NCI-H524 (cell line): ENCODE data around the gene GTPBP10.
"Not testable (repeated sequence)": the region's sequence is repeated elsewhere in the genome, so short reads cannot be mapped to it uniquely, and the experiment has no call there.

ENCODE experiments used
- DNase-seq, 2 experiments: peaks; one replicate each; lab custom pipeline; 2025; lab: John Stamatoyannopoulos, UW

GTPBP10 gene

DNA sequence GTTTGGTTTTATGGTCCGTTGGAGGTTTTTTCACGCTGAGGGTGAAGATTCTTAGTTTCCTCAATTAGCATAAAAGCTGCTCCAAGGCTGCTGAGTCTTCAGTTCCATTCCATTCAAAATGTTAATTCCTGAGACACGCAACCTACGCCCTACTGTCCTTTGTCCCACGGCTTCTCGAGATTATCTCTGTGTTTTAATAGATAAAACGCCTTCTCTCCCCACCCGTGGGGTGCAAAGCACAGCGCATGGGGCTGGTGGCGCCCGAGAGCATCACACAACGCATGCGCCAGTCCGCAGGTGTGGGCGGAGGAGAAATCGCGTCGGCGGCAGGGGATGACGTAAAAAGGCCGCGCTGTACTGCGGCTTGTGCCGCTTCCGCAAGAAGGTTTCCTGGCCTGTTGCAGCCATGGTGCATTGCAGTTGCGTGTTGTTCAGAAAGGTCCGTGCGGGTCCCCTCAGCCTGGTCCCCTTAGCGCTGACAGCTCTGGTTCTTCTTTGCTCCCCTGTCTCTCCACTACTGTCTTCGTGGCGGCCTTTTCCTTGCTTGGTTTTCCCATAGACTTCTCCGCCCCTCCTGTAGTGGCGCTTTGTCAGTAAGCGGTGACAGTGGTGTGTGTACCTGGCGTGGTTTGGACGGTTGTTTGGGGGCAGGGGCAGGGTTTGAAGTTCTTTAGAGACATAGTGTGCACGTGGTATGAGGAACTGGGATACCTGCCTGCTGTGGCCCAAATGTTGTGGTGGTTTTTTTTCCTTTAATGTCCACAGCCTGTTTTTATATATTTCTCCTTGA is at the start of gene GTPBP10:
TSS of gene GTPBP10 (plus strand) at position 381 of the 790 bp plus-strand sequence. CDS start at position 407, 26 bp downstream.
- DNase-seq: peak; percentile 83 to 93

DNA sequence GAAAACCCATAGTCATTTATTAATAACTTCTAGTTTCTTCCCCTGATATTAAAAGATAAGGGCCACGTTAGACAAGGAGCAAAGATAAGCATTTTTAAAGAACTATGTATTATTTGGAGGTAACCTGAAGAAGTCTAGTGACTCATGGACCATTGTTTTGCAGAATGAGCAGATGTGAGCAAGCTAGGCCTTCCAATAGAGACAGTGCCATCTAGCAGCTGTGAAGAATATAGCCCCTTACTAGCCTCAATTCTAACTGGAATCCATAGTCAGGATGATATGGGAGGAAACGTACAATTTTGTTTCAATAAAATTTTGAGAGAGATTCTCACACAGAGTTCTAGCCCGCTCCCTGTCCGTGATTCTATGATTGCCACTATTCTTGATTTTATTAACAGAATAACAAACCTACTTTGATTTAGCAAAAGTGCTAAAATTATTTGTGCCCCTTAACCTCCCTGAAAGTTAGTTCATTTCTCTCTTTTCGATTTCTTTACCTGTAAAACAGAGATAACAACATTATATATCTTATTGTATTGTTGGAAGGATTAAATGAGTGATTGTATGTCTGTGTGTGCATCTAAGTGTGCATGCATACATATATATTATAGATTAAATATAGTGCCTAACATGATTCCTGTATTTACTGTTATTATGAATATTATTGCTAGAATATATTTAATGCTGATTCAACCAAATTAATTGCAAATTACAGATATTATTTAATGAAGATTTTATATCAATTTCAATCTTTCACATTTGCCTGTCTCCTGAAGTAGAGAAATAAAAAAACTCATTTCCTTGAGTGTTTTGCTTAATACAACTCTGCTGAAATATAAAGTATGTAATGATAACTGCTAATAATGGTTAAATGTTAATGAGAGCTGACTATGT is 48.1 kb upstream of the GTPBP10 start:
- peak; percentile 14 to 36 for DNase-seq

DNA sequence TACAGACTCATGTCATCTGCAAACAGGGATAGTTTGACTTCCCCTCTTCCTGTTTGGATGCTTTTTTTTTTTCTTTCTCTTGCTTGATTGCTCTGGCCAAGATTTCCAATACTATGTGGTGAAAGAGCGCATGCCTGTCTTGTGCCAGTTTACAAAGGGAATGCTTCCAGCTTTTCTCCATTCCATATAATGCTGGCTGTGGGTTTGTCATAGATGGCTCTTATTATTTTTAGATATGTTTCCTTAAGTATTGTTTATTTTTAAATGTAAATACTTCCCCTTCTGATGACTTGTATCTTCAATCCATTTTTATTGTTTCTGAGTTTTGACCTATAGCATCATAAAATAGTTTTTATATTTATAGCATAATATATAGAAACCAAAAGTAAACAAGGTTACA is 43.3 kb upstream of the GTPBP10 start:
- no peak for DNase-seq

DNA sequence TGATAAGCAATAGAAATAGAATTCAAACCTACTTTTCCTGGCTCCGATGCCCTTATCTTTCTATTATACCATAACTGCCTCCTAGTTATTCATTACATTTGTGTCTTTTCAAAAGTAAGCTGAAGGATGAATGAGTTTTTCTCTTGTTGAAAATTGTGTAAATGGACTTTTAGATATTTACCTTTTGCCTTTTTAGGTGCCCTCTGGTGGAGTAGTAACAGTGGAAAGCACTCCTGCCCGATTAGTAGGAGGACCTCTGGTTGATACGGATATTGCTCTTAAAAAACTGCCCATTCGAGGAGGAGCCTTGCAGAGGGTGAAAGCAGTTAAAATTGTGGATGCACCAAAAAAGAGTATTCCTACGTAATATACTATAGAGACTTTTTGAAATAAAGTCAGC is 36.6 kb upstream of the GTPBP10 start:
- no peak for DNase-seq

GRCh38 chr7:90311175-90311574 is 35.3 kb upstream of the GTPBP10 start:
- DNase-seq: no peak

GRCh38 chr7:90312745-90313144 is 33.8 kb upstream of the GTPBP10 start:
- peak in 1 of 2 experiments; percentile 6 for DNase-seq

- no peak for DNase-seq
Measured at GRCh38 chr7:90313907-90314306, 32.6 kb upstream of the GTPBP10 start.

- no peak for DNase-seq
Measured at GRCh38 chr7:90320014-90320413, 26.5 kb upstream of the GTPBP10 start.

DNA sequence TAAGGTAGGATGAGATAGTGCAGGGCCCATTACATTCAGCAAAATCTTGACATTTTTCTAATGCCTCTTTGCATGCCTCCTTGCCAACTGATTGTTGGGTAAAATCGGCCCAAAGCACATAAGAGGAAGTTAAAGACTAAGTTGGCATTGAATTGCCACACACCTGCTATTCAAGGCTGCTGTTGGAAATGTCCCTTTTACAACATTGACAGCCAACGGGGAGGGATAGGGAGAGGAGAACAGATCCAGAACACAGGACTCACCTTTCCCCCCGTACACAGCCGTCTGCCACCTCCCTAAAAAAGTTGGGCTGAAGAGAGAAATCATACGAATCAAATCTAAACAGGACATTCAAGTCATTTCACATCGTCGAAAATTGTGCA is 26.1 kb upstream of the GTPBP10 start:
- no peak for DNase-seq

- DNase-seq: peak in 1 of 2 experiments; percentile 14
Measured at GRCh38 chr7:90320801-90321494, 25.6 kb upstream of the GTPBP10 start, which contains the start of gene FAM237B. Gene FAM237B (minus strand): TSS chr7:90321304. CDS start chr7:90319748, 1,556 bp downstream.

GRCh38 chr7:90322837-90323236 is 23.7 kb upstream of the GTPBP10 start:
- DNase-seq: no peak

- DNase-seq: no peak
Measured at GRCh38 chr7:90326500-90326899, 20.0 kb upstream of the GTPBP10 start.

DNA sequence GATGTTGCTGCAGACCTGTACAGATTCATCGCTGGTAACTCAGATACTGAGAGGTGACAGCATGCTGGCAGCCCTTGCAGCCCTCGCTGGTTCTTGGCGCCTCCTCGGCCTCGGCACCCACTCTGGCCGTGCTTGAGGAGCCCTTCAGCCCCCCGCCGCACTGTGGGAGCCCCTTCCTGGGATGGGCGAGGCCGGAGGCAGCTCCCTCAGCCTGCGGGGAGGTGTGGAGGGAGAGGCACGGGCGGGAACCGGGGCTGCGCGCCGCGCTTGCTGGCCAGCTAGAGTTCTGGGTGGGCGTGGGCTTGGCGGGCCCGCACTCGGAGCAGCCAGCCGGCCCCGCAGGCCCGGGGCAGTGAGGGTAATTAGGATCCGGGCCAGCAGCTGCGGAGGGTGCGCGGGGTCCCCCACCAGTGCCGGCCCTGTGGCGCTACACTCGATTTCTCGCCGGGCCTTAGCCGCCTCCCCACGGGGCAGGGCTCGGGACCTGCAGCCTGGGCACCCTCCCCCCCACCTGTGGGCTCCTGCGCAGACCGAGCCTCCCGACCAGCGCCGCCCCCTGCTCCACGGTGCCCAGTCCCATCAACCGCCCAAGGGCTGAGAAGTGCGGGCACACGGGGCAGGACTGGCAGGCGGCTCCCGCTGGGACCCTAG is 12.2 kb upstream of the GTPBP10 start:
- no peak for DNase-seq

DNA sequence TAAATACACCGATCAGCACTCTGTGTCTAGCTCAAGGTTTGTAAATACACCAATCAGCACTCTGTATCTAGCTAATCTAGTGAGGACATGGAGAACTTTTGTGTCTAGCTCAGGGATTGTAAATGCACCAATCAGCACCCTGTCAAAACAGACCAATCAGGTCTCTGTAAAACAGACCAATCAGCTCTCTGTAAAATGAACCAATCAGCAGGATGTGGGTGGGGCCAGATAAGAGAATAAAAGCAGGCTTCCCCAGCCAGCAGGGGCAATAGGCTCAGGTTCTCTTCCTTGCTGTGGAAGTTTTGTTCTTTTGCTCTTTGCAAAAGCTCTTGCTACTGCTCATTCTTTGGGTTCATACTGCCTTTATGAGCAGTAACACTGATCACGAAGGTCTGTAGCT is 11.6 kb upstream of the GTPBP10 start:
- DNase-seq: not testable (repeated sequence)

DNA sequence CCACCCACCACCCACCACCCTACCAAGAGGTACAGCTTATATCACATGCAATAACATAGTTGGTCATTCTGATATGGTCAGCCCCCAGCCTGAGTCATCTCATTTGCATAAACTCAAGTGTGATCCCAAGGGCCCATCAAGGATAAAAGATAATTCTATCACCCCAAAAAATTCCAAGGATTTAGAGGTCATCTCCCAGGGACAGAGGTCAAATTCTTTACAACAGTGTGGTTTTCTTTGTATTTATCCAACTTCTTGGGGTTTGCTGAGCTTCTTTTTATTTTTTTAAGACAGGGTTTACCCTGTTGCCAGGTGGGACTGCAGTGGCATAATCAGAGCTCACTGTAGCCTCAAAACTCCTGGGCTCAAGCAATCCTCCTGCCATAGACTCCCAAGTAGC is 9.4 kb upstream of the GTPBP10 start:
- no peak for DNase-seq

DNA sequence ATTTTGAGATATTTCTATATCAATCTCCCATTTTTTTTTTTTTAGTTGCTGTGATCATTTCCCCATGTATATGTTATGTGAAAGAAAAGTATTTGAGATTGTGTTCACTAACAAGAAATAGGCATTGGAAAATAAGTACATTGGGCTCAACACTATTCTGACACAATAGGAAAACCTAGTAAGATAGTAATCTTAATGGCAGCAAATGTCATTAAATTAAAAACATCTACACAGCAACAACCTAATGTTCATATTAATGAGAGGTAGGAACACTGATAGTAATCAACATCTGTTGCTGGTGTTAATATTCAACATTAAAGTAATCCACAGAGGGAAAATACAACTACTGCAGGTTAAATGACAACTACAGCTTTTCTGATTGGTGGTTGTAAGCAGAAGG is 1.5 kb upstream of the GTPBP10 start:
- DNase-seq: no peak

- DNase-seq: peak in 1 of 2 experiments; percentile 27
Measured at GRCh38 chr7:90345595-90346335, 751 bp upstream of the GTPBP10 start.

GRCh38 chr7:90347759-90348158 is 1.2 kb downstream of the GTPBP10 start:
- no peak for DNase-seq

GRCh38 chr7:90349305-90349704 is 2.8 kb downstream of the GTPBP10 start:
- DNase-seq: no peak

DNA sequence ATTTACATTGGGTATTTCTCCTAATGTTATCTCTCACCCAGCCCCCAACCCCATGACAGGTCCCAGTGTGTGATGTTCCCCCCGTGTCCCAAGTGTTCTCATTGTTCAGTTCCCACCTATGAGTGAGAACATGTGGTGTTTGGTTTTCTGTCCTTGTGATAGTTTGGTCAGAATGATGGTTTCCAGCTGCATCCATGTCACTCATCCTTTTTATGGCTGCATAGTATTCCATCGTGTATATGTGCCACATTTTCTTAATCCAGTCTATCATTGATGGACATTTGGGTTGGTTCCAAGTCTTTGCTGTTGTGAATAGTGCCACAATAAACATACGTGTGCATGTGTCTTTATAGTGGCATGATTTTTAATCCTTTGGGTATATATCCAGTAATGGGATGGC is 3.5 kb downstream of the GTPBP10 start:
- not testable (repeated sequence) for DNase-seq

DNA sequence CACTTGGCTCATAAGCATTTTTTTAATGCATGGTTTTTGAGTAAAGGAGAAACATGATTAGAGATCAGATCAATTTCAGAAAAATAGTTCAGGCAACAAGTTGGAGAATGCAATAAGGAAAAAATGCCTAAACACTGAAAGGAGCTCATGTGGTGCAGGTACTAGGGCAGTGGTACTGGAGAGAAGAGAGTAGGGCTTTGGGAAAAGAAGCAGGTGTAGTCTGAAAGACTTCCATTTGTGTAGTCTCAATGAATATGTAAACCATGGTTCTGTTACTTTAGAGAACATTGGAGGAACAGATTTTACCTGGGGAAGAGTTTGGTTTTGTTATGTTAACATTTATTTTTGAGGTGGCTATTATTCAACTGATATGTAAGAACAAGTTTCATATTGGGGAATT is 5.5 kb downstream of the GTPBP10 start:
- DNase-seq: no peak
